GM12875 (cell line): ENCODE data around the gene PPP6R3.
"Not testable (repeated sequence)": the region's sequence is repeated elsewhere in the genome, so short reads cannot be mapped to it uniquely, and the experiment has no call there.

Experiments
- H3K4me3 ChIP-seq: one replicate; pipeline ENCODE4 v1.5.1; 2011; ENCODE audit warnings: low read depth, low read length, control low read depth
- CTCF ChIP-seq: IDR thresholded peaks from 2 replicates; pipeline ENCODE4 v1.5.1; 2011; ENCODE audit warnings: low read depth, mild to moderate bottlenecking, control low read depth, inconsistent platforms, low read length, moderate library complexity, borderline replicate concordance; ENCODE audit not compliant: insufficient read depth

PPP6R3 gene

GRCh38 chr11:68621826-68622225 is 161.3 kb downstream of the PPP6R3 start:
- H3K4me3 ChIP-seq, result no peak overlapping the region
- no peak for TF ChIP-seq CTCF

- H3K4me3 ChIP-seq, result not testable (repeated sequence)
Observed at GRCh38 chr11:68623706-68624105, 163.2 kb downstream of the PPP6R3 start.

GRCh38 chr11:68625069-68625468 is 164.5 kb downstream of the PPP6R3 start:
- H3K4me3 ChIP-seq, result not testable (repeated sequence)

GRCh38 chr11:68626236-68626635 is 165.7 kb downstream of the PPP6R3 start:
- not testable (repeated sequence) for H3K4me3 ChIP-seq

GRCh38 chr11:68628837-68629236 is 168.3 kb downstream of the PPP6R3 start:
- not testable (repeated sequence) for H3K4me3 ChIP-seq

GRCh38 chr11:68632375-68632774 is 171.8 kb downstream of the PPP6R3 start:
- not testable (repeated sequence) for H3K4me3 ChIP-seq

- H3K4me3 ChIP-seq, result no peak overlapping the region
- peak; percentile 47; the same call in 1 of the 2 replicates for TF ChIP-seq CTCF
Observed at GRCh38 chr11:68632802-68633201, 172.2 kb downstream of the PPP6R3 start.

- H3K4me3 ChIP-seq, result not testable (repeated sequence)
Observed at GRCh38 chr11:68634606-68635005, 174.1 kb downstream of the PPP6R3 start.

GRCh38 chr11:68635172-68635571 is 174.6 kb downstream of the PPP6R3 start:
- H3K4me3 ChIP-seq, result not testable (repeated sequence)

- not testable (repeated sequence) for H3K4me3 ChIP-seq
Observed at GRCh38 chr11:68635883-68636282, 175.3 kb downstream of the PPP6R3 start.

- not testable (repeated sequence) for H3K4me3 ChIP-seq
Observed at GRCh38 chr11:68639322-68639721, 178.8 kb downstream of the PPP6R3 start.

- TF ChIP-seq CTCF, result no peak
- H3K4me3 ChIP-seq, result no peak overlapping the region
Observed at GRCh38 chr11:68641880-68642279, 181.3 kb downstream of the PPP6R3 start.

GRCh38 chr11:68643585-68643984 is 183.0 kb downstream of the PPP6R3 start:
- no peak for TF ChIP-seq CTCF
- H3K4me3 ChIP-seq, result no peak overlapping the region
